ENCODE data around the gene C9.

The C9 gene

DNA sequence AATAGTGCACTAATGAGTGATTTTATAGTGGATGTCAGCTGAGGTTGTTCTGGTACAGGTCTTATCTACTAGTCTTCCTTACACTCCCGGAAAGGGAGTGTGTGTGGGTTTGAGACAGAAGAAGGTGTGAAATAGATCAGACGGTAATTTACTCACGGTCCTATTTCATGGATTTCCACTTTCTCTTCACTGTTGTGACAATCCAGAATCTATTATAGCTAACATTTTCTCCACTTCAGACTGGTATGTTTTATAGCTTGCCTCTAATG lies 7.0 kb upstream of the C9 start:
- H3K27ac ChIP-seq (ENCODE audit: extremely low read depth, low read depth, low read length): no peak overlapping the region
- ChIA-PET POLR2A (no interaction called here), CTCF (no interaction called here)
- no peak overlapping the region for H3K4me3 ChIP-seq (ENCODE audit: low read depth, low read length)
- no peaks in the 10 kb centered on the region for H3K4me1 ChIP-seq (ENCODE audit: control insufficient read depth, insufficient read depth, low read length)
- H3K36me3 ChIP-seq (ENCODE audit: control insufficient read depth in 2 of 2, insufficient read depth in 1 of 2, low read length in 2 of 2): peaks cover 0 to 8% of the 10 kb centered on the region in 2 experiments
- no peaks in the 10 kb centered on the region for H3K9me3 ChIP-seq (ENCODE audit: control insufficient read depth, insufficient read depth, low read depth, low read length)
- TF ChIP-seq ZNF157 (tag by site-specific recombination; IDR thresholded peaks at IDR 0.05) (no peak), ZNF792 (tag by site-specific recombination; IDR thresholded peaks at IDR 0.05) (no peak), ZNF529 (tag by site-specific recombination; IDR thresholded peaks at IDR 0.05; ENCODE audit: insufficient replicate concordance) (no peak), GLIS2 (tag by site-specific recombination; IDR thresholded peaks at IDR 0.05) (no peak), ZNF654 (tag by site-specific recombination; IDR thresholded peaks at IDR 0.05; ENCODE audit: low read depth) (no peak), ZNF514 (tag by site-specific recombination; IDR thresholded peaks at IDR 0.05) (no peak), EGR2 (tag by site-specific recombination; IDR thresholded peaks at IDR 0.05; ENCODE audit: low read depth) (no peak), ZBTB17 (tag by site-specific recombination; IDR thresholded peaks at IDR 0.05) (no peak), KLF1 (tag by site-specific recombination; IDR thresholded peaks at IDR 0.05) (no peak), ZNF311 (tag by site-specific recombination; IDR thresholded peaks at IDR 0.05; ENCODE audit: borderline replicate concordance) (no peak), TCF7L2 (IDR thresholded peaks at IDR 0.05; ENCODE audit: borderline replicate concordance, low read depth, low read length) (no peak), ZNF202 (tag by site-specific recombination; IDR thresholded peaks at IDR 0.05; ENCODE audit: borderline replicate concordance) (no peak), SP2 (tag by site-specific recombination; IDR thresholded peaks at IDR 0.05) (no peak)
- TF ChIP-seq, protein P1, sequence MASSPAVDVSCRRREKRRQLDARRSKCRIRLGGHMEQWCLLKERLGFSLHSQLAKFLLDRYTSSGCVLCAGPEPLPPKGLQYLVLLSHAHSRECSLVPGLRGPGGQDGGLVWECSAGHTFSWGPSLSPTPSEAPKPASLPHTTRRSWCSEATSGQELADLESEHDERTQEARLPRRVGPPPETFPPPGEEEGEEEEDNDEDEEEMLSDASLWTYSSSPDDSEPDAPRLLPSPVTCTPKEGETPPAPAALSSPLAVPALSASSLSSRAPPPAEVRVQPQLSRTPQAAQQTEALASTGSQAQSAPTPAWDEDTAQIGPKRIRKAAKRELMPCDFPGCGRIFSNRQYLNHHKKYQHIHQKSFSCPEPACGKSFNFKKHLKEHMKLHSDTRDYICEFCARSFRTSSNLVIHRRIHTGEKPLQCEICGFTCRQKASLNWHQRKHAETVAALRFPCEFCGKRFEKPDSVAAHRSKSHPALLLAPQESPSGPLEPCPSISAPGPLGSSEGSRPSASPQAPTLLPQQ (tag by site-specific recombination; IDR thresholded peaks at IDR 0.05): no peak
- TF ChIP-seq, protein P2, sequence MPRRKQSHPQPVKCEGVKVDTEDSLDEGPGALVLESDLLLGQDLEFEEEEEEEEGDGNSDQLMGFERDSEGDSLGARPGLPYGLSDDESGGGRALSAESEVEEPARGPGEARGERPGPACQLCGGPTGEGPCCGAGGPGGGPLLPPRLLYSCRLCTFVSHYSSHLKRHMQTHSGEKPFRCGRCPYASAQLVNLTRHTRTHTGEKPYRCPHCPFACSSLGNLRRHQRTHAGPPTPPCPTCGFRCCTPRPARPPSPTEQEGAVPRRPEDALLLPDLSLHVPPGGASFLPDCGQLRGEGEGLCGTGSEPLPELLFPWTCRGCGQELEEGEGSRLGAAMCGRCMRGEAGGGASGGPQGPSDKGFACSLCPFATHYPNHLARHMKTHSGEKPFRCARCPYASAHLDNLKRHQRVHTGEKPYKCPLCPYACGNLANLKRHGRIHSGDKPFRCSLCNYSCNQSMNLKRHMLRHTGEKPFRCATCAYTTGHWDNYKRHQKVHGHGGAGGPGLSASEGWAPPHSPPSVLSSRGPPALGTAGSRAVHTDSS (tag by site-specific recombination; IDR thresholded peaks at IDR 0.05): no peak

DNA sequence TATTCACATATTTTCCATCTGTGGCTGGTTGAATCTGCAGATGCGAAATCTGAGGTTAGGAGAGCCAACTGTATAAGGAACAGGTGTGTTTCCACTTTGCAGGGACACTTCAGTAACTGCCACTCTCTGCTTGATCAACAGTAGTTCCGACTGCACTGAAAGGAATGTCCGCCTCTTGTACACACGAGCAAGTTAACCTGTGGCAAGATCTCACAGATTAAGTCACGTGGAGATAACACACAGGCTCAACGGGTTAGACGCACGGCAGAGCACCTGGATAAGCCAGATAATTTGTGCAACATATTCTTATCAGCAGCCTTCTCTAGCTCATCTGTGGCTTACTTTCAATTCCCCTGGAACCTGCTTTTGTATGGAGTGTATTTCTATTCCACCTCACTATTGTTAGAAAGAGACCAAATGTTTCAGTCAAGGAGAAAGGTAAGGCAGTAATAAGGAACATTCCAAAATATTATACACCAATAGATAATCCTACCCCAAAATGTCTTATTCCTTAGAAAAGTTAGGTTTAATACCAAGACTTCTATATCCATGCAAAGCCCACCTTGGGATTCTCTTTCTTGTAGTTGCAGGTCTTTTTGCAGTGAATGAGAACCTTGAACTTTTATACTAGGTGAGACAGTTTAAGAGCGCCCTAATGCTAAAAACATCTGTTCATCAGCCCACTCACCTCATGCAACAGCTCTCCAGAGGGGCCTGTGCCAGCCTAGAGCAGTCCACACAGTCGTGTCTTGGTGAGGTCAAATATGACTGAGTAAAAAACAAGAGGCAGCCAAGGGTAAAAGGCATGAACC lies 6.5 kb upstream of the C9 start:
- no peaks in the 10 kb centered on the region for H3K4me1 ChIP-seq (ENCODE audit: control insufficient read depth, insufficient read depth, low read length)
- POLR2A ChIA-PET: no interaction called here
- no peak overlapping the region for H3K27ac ChIP-seq (ENCODE audit: extremely low read depth, low read depth, low read length)
- no peaks in the 10 kb centered on the region for H3K9me3 ChIP-seq (ENCODE audit: control insufficient read depth, insufficient read depth, low read depth, low read length)
- peaks cover 0 to 8% of the 10 kb centered on the region in 2 experiments for H3K36me3 ChIP-seq (ENCODE audit: control insufficient read depth in 2 of 2, insufficient read depth in 1 of 2, low read length in 2 of 2)
- TF ChIP-seq, protein P3, sequence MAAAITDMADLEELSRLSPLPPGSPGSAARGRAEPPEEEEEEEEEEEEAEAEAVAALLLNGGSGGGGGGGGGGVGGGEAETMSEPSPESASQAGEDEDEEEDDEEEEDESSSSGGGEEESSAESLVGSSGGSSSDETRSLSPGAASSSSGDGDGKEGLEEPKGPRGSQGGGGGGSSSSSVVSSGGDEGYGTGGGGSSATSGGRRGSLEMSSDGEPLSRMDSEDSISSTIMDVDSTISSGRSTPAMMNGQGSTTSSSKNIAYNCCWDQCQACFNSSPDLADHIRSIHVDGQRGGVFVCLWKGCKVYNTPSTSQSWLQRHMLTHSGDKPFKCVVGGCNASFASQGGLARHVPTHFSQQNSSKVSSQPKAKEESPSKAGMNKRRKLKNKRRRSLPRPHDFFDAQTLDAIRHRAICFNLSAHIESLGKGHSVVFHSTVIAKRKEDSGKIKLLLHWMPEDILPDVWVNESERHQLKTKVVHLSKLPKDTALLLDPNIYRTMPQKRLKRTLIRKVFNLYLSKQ (tag by site-specific recombination; IDR thresholded peaks at IDR 0.05; ENCODE audit: borderline replicate concordance): no peak
- TF ChIP-seq RBAK (tag by site-specific recombination; IDR thresholded peaks at IDR 0.05) (no peak), ZNF350 (tag by site-specific recombination; IDR thresholded peaks at IDR 0.05) (no peak)
- H3K4me3 ChIP-seq (ENCODE audit: low read depth, low read length): no peak overlapping the region
- CTCF ChIA-PET: no interaction called here

All from HEK293 (cell line).